CD4-positive, alpha-beta T cell (primary cell): ENCODE results near the gene KBTBD4. TPM values are rescaled to one million over a fixed set of nuclear protein-coding genes. Genes with fewer than 3 reads are reported as not detected.
A peak's percentile ranks its signal among the peaks of the same experiment; 100 is the strongest.

Experiments used
- ATAC-seq: fragments of 200-7000 bp; cut with Tn5 transposase; one replicate; pipeline ENCODE4 v1.10.0; 2022; ENCODE audit warnings: mild to moderate bottlenecking; ENCODE audit not compliant: poor library complexity
- CTCF ChIA-PET: fragments of 350-600 bp; sonication (Branson Sonifier 250); formaldehyde crosslinking; loops from one replicate; lab custom pipeline; 2021; ENCODE audit warnings: antibody characterized with exemption, inconsistent platforms; lab: Charles Lee
- POLR2A ChIA-PET: fragments of 350-600 bp; sonication (Branson Sonifier 250); formaldehyde crosslinking; loops from one replicate; lab custom pipeline; 2021; ENCODE audit warnings: antibody characterized with exemption, inconsistent platforms; lab: Charles Lee
- DNase-seq, 14 experiments: peaks; one replicate each; pipeline ENCODE4 v3.0.0-alpha.2; 2013 to 2020; ENCODE audit warnings: mixed read lengths in 2 of 14
- H3K27ac ChIP-seq, 2 donors: one replicate each; pipeline versions ENCODE4 v1.5.1 to v1.7.0; 2013; ENCODE audit warnings: low read length in 2 of 2, low read depth in 1 of 2, mild to moderate bottlenecking in 1 of 2
- H3K27me3 ChIP-seq, 2 experiments: 1 replicate in 1 of 2; 2 replicates in 1 of 2; pipeline versions ENCODE4 v1.6.1 to v1.7.0; 2013; ENCODE audit warnings: low read length in 2 of 2, control low read depth in 1 of 2, mild to moderate bottlenecking in 1 of 2, moderate library complexity in 1 of 2; ENCODE audit not compliant: insufficient read depth in 2 of 2, control insufficient read depth in 1 of 2
- H3K36me3 ChIP-seq: one replicate; pipeline ENCODE4 v1.6.1; 2013; ENCODE audit warnings: low read length, control low read depth; ENCODE audit not compliant: insufficient read depth
- H3K4me1 ChIP-seq: one replicate; pipeline ENCODE4 v1.6.1; 2013; ENCODE audit warnings: low read length, control low read depth; ENCODE audit not compliant: insufficient read depth
- H3K4me3 ChIP-seq: one replicate; pipeline ENCODE4 v1.5.1; 2013; ENCODE audit warnings: mild to moderate bottlenecking, low read length, moderate library complexity
- H3K9me3 ChIP-seq, 2 experiments: 1 replicate in 1 of 2; 2 replicates in 1 of 2; pipeline versions ENCODE4 v1.6.1 to v1.7.0; 2013; ENCODE audit warnings: low read length in 2 of 2, mild to moderate bottlenecking in 2 of 2, control low read depth in 1 of 2, moderate library complexity in 1 of 2; ENCODE audit not compliant: control insufficient read depth in 1 of 2, insufficient read depth in 1 of 2
- H3K27ac Mint-ChIP-seq: one replicate; pipeline ENCODE4 v1.8.0; 2020; ENCODE audit warnings: mixed read lengths
- H3K27me3 Mint-ChIP-seq: one replicate; pipeline ENCODE4 v1.8.0; 2021; ENCODE audit warnings: mixed read lengths
- H3K36me3 Mint-ChIP-seq: one replicate; pipeline ENCODE4 v1.8.0; 2021; ENCODE audit warnings: low read depth, mixed read lengths
- H3K4me1 Mint-ChIP-seq: one replicate; pipeline ENCODE4 v1.8.0; 2021; ENCODE audit warnings: low read depth, mixed read lengths
- H3K4me3 Mint-ChIP-seq: one replicate; pipeline ENCODE4 v1.8.0; 2020; ENCODE audit warnings: mild to moderate bottlenecking, mixed read lengths
- H3K9me3 Mint-ChIP-seq: one replicate; pipeline ENCODE4 v1.8.0; 2020; ENCODE audit warnings: mixed read lengths
- CTCF ChIP-seq: fragments of 200-600 bp; IDR thresholded peaks from one replicate; pipeline ENCODE4 v1.8.0; 2022; ENCODE audit warnings: antibody characterized with exemption, mild to moderate bottlenecking
- intact Hi-C, 2 experiments: fragments of 100-400 bp; cut with DNase I in 1 of 2; cut with micrococcal nuclease in 1 of 2; formaldehyde crosslinking; loops; one replicate each; pipeline versions ENCODE4 v1.15.1 to v1.9.0; 2023 to 2025; cut with DNase I, micrococcal nuclease
- total RNA-seq, 174 experiments: library from RNA in 2 of 174; stranded (reverse) in 2 of 174; gene quantifications; one replicate each; pipeline ENCODE4 v1.2.3 and lab custom pipeline; 2021 to 2026

KBTBD4 gene
- total RNA-seq, 2 experiments from 2014 or later = 29.1 to 30.2 TPM

- Histone ChIP-seq H3K27me3 (no peaks in the 10 kb centered on the region), H3K27ac (no peak overlapping the region), H3K9me3 (no peaks in the 10 kb centered on the region), H3K36me3 (peaks cover 4% of the 10 kb centered on the region), H3K4me1 (peaks cover 36% of the 10 kb centered on the region), H3K4me3 (peak overlapping the region; percentile 38)
- POLR2A ChIA-PET = interaction anchor here (0.6 to 2.9 kb wide), 7 partner anchors 12 to 46 kb away, joined by 3 to 38 read pairs (median 4); partner anchors contain the start of genes KBTBD4, NDUFS3 and PTPMT1
- peak overlapping the region; percentile 98 for H3K27ac Mint-ChIP-seq
- H3K36me3 Mint-ChIP-seq = peaks cover 24% of the 10 kb centered on the region
- no peaks in the 10 kb centered on the region for H3K9me3 Mint-ChIP-seq
- DNase-seq (peak in 1 of 14 experiments; percentile 5), ATAC-seq (peak; percentile 8)
- H3K4me3 Mint-ChIP-seq = peak overlapping the region; percentile 98
- no peaks in the 10 kb centered on the region for H3K27me3 Mint-ChIP-seq
- no peak for TF ChIP-seq CTCF
- CTCF ChIA-PET = interaction anchor here (0.6 to 4.3 kb wide), 16 partner anchors 12 to 448 kb away, joined by 3 to 31 read pairs (median 4); partner anchors contain the start of genes KBTBD4, NDUFS3, PSMC3 and PTPMT1
- intact Hi-C loops = loop anchor here (1.0 to 10.0 kb wide), 8 partner anchors 25 to 1706 kb away; partner anchors contain the start of genes ARFGAP2 (in 1 of the 2), CRY2 (in 1 of the 2), FNBP4 (in 1 of the 2) and KBTBD4 (in 1 of the 2)
- H3K4me1 Mint-ChIP-seq = peaks cover 48% of the 10 kb centered on the region
Observed at GRCh38 chr11:47553406-47553743, 25.4 kb downstream of the KBTBD4 start.

DNA sequence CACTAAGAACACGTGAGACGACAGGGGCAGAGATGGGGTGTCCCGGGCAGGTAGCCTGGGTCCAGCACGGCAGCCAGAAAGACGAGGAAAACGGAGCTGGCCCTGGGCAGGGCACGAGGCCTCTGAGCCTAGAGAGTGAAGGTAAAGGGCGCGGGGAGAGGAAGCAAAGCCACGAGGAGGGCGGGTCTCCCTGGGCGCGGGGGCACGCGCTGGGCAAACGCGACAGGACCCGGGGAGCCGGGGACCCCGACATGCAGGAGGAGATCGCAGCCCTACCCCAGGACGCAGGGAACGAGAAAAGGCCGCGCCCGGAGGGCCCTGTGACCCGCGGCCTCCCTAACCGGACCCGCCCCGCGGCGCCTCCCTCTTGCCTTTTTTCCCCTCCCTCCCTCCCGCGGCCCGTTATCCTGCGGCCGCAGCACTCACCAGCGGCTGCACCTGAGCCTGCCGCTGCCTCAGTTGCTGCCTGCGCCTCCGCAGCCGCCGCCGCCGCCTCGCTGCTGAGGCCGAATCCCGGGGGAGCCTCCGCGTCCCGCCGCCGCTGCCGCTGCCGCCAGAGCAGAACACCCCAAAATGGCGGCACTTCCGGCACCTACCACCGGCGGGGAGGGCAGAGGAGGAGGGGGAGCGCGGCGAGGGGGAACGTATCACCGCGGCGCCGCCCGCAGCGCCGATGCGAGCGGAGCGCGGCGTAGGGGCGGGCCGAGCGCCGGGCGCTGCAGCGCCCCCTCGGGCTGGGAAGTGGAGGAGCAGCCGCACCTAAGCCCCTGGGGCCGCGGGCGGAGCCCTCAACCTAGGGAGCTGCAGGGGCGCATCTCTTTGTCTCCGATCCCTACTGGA is 26.0 kb downstream of the KBTBD4 start, which contains the start of gene CELF1:
Gene CELF1, minus strand, starts transcription at position 567 of the 840 bp plus-strand sequence. CDS start 53,609 bp downstream, outside the sequence.
- intact Hi-C loops = loop anchor here (1.0 to 10.0 kb wide), 8 partner anchors 26 to 1705 kb away; partner anchors contain the start of genes ARFGAP2 (in 1 of the 2), CRY2 (in 1 of the 2), FNBP4 (in 1 of the 2) and KBTBD4 (in 1 of the 2)
- Histone ChIP-seq H3K27ac (peak within 1 kb of the TSS; percentile 78 to 88), H3K27me3 (no peaks in the 10 kb centered on the region), H3K36me3 (peaks cover 4% of the 10 kb centered on the region), H3K9me3 (no peaks in the 10 kb centered on the region), H3K4me3 (peak within 1 kb of the TSS; percentile 99), H3K4me1 (peaks cover 42% of the 10 kb centered on the region)
- POLR2A ChIA-PET = interaction anchor here (0.6 to 2.9 kb wide), 10 partner anchors 11 to 295 kb away, joined by 3 to 38 read pairs (median 4); partner anchors contain the start of genes AGBL2, KBTBD4, NDUFS3 and NUP160
- peaks cover 54% of the 10 kb centered on the region for H3K4me1 Mint-ChIP-seq
- H3K27ac Mint-ChIP-seq = peak within 1 kb of the TSS; percentile 98
- H3K36me3 Mint-ChIP-seq = peaks cover 30% of the 10 kb centered on the region
- peak; percentile 85 to 97 (median 91) for DNase-seq
- H3K9me3 Mint-ChIP-seq = no peaks in the 10 kb centered on the region
- ATAC-seq = peak; percentile 93
- H3K27me3 Mint-ChIP-seq = no peaks in the 10 kb centered on the region
- peak within 1 kb of the TSS; percentile 98 for H3K4me3 Mint-ChIP-seq
- CTCF ChIA-PET = interaction anchor here (0.6 to 4.3 kb wide), 18 partner anchors 13 to 935 kb away, joined by 3 to 31 read pairs (median 4); partner anchors contain the start of genes ATG13, HARBI1, KBTBD4 and NDUFS3
- TF ChIP-seq CTCF = peak; percentile 81

DNA sequence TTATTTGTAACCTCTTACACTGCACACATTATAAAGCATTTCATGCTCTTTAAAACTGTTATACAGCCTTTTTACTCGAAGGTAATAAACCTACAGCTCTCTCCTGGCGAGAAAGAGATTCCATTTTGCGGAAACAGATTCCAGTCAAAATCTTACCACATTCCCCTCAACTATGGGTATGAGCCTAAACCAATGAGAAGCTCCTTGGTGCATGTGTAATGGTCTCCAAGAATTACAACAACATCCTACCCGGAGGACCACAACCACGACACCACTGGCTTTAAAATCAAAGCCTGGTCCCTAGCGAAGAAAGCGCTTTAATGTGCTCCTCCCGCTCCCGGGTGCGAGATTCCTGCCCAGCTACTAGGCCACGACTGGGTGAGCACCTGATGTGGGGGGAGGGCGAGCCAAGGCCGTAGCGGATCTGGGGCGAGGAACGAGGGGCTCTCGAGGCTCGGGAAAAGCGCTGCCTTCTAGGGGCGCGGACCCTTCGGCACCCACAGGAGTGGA is 26.7 kb downstream of the KBTBD4 start:
- ChIA-PET POLR2A (interaction anchor here (0.7 to 2.9 kb wide), 5 partner anchors 13 to 296 kb away, joined by 3 to 38 read pairs (median 8); partner anchors contain the start of genes AGBL2, KBTBD4, NDUFS3 and NUP160), CTCF (interaction anchor here (1.3 to 4.3 kb wide), 5 partner anchors 12 to 935 kb away, joined by 3 to 31 read pairs (median 6); partner anchors contain the start of genes ATG13, HARBI1 and PTPMT1)
- H3K27ac Mint-ChIP-seq = peak overlapping the region; percentile 98
- peaks cover 61% of the 10 kb centered on the region for H3K4me1 Mint-ChIP-seq
- DNase-seq = peak in 4 of 14 experiments; percentile 7 to 39 (median 14)
- Histone ChIP-seq H3K27me3 (no peaks in the 10 kb centered on the region), H3K36me3 (peaks cover 4% of the 10 kb centered on the region), H3K9me3 (no peaks in the 10 kb centered on the region), H3K4me1 (peaks cover 49% of the 10 kb centered on the region), H3K27ac (peak overlapping the region; percentile 78 to 88), H3K4me3 (peak overlapping the region; percentile 99)
- no peak for ATAC-seq
- peak overlapping the region; percentile 98 for H3K4me3 Mint-ChIP-seq
- H3K27me3 Mint-ChIP-seq = no peaks in the 10 kb centered on the region
- no peak for TF ChIP-seq CTCF
- H3K9me3 Mint-ChIP-seq = no peaks in the 10 kb centered on the region
- H3K36me3 Mint-ChIP-seq = peaks cover 36% of the 10 kb centered on the region
- intact Hi-C loops = loop anchor here (2.0 to 10.0 kb wide), 7 partner anchors 27 to 1705 kb away; partner anchors contain the start of genes ARFGAP2 (in 1 of the 2), CRY2 (in 1 of the 2), FNBP4 (in 1 of the 2) and KBTBD4 (in 1 of the 2)
